EH (cell line): ENCODE measurements around the gene ZNF575.
"Not testable (repeated sequence)": the region's sequence is repeated elsewhere in the genome, so short reads cannot be mapped to it uniquely, and the experiment has no call there.

Experiments
- DNase-seq: peaks from one replicate; pipeline ENCODE4 v3.0.0-alpha.2; 2015; ENCODE audit warnings: low read depth

Gene ZNF575

GRCh38 chr19:43544077-43544476 lies 11.1 kb downstream of the ZNF575 start:
- no peak for DNase-seq

DNA sequence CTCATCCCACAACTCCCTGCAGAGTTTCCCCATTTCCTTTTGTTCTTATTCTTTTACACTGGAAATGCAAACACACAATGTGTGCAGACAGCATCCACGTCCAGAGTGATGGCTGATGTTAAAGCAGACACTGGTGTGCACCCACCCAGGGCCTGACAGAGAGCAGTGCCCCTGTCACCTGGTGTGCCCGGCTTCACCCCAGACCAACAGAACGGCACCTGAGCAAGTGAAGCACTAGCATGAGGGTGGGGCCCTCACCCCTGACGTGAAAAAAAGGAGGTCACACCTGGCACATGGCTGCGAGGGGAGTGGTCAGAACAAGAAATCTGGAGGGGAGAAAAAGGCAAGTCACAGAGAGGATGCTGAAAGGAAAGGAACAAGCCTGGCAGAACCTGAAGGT lies 12.3 kb downstream of the ZNF575 start:
- DNase-seq: no peak

DNA sequence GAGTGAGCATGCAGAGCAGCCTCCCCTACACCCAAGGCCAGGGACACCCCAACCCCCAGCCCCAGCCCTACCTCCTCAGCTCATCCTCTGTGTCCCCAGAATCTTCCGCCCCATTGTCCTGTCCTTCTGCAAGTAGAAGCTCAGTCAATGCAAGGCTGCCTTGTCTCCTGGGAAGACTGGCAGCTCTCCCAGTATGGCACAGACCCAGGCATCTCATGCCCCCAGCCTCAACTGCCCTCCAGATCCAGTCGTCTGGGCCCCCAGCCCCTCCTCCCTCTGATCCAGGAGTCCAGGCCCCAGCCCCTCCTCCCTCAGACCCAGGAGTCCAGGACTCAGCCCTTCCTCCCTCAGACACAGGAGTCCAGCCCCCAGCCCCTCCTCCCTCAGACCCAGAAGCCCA lies 13.0 kb downstream of the ZNF575 start:
- DNase-seq: no peak

DNA sequence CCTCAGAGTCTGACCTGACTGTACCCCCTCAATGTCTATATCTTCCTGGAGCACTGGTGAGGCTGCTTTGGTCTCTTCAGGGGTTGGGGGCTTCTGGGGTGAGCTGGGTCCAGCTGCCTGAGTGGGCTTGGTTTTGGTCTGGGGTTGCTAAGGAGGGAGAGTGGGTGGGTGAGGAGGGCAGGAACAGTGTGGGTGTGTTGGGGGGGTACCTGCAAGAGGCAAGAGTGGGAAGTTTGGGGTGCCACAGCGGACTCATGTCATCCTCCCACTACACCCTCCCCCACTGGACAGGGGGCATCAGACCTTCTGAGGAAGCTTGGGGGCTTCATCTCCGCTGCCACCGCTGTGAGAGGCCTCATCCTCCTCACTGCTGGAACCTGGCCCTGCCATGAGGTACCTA lies 13.6 kb downstream of the ZNF575 start:
- no peak for DNase-seq

GRCh38 chr19:43547926-43548325 lies 14.9 kb downstream of the ZNF575 start:
- not testable (repeated sequence) for DNase-seq

DNA sequence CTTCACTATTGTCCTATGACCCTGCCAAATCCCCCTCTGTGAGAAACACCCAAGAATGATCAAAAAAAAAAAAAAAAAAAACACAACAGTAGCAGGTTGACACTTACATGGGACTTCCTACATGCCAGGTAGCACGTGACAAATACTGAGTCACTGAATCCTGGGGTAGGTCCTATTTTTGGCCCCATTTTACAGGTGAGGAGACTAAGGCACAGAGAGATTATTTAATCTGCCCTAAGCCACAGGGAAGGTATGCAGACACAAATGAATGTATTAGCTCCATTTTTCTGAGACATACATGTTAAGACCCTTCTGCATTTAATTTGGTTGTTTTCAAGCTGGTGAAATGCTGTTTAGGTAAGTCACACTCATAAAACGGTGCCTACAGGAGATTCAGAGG lies 15.7 kb downstream of the ZNF575 start:
- DNase-seq: no peak

- DNase-seq: no peak
Measured at GRCh38 chr19:43551399-43552197, 18.6 kb downstream of the ZNF575 start.

DNA sequence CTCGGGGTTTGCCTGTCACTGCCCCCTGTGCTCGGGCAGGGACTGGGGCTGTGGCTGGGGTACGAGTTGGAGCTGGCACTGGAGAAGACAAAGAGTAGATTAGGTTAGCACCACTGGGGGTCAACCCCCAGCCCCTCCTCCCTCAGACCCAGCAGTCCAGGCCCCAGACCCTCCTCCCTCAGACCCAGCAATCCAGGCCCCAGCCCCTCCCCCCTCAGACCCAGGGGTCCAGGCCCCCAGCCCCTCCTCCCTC lies 19.1 kb downstream of the ZNF575 start:
- no peak for DNase-seq

- DNase-seq: no peak
Measured at GRCh38 chr19:43552616-43553015, 19.6 kb downstream of the ZNF575 start.

- no peak for DNase-seq
Measured at GRCh38 chr19:43553656-43554055, 20.7 kb downstream of the ZNF575 start.

DNA sequence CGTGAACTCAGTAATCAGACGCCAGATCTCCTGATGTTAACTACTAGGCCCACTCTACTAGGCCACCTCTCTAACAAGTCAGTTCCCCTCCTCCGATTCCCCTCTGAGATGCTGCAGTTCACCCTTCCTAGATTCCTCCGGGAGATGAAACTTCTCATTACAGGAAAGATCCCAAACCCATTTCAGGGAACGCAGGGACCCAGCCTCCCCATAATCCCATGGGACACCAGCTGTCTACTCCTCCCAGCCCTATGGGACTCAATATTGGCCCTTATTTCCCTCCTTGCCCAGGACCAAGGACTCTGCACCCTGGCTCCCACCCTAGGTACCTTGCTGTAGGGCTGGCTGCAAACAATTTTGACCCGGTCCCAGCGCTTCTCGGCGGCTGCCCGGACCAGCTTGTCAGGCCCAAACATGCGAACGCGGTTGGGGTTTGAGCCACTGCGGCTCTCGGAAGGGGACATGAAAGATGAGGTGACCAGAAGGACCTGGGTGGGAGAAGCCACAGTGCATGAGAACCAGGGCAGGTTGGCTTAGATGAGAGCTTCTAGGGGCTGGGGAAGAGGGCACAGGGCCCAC lies 21.4 kb downstream of the ZNF575 start:
- no peak for DNase-seq

- peak; percentile 73 for DNase-seq
Measured at GRCh38 chr19:43555185-43555770, 22.3 kb downstream of the ZNF575 start.

- peak; percentile 32 for DNase-seq
Measured at GRCh38 chr19:43560687-43561086, 27.7 kb downstream of the ZNF575 start.

DNA sequence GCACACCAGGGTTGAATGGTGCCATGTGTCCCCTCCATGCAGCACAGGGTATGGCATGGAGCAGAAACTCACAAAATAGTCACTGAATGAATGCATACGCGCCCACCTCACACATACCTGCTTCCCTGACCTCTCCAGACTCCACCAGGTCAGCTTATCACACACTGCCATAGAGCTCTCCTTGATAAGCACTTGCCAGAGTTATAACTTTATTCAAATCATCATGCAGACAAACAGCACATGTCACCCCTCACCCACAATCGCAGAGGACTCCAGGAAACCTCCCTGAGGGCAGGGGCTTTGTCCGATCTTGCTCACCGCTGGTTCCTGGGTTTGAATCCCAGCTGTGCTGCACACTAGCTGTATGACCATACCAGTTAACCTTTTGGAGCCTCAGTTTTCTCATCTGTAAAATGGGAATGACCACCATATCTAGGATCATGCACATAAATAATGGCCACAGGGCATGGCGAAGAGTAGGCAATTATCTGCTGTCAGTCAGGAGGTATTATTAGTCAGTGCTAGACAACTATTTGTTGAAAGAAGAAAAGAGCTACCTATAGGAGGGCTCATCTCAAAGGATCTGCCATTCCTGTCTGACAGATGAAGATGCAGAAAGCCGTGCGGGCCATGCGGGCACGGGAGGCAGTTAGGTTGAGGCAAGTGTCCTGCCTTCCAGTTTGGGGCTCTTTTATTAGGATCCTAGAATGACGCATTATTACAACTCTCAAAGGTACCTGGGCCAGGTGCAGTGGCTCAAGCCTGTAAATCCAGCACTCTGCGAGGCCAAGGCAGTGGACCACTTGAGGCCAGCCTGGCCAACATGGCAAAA lies 28.4 kb downstream of the ZNF575 start:
- DNase-seq: no peak

DNA sequence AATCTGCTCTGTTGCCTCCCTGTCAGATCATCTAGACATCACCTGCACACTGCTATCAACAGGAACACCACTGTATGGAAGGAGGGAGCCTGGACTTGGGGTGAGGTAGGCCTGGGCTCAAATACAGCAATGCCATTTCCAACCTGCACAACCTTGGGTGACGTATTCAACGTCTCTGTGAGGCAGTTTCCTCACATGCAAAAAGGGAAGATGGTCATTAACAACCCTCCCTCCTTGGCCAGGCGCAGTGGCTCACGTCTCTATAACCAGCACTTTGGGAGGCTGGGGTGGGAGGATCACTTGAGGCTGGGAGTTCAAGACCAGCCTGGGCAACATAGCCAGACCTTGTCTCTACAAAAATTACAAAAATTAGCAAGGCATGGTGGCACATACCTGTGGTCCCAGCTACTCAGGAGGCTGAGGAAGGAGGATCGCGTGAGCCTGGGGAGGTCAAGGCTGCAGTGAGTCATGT lies 29.3 kb downstream of the ZNF575 start:
- no peak for DNase-seq

DNA sequence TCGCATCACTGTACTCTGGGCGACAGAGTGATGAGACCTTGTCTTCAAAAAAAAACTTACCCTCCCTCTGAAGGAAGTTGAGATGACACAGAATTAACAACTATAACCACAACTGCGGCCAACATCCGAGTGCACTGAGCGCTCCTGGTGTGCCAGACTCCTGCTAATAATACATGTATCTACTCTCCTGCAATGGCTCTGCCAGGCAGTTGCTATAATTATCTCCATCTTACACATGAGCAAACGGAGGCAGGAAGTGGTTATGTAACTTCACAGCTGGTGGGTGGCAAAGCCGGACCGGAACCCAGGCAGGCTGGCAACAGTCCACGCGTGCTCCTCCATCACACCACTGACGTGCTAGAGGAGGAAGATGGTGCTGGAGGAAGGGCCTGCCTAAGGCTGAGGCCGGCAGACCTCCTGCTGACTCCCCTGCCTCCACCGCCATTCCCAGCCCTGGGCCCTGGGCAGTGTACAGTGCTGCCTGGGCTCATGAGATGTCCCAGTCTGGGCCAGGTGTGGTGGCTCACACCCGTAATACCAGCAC lies 29.8 kb downstream of the ZNF575 start:
- peak; percentile 94 for DNase-seq

DNA sequence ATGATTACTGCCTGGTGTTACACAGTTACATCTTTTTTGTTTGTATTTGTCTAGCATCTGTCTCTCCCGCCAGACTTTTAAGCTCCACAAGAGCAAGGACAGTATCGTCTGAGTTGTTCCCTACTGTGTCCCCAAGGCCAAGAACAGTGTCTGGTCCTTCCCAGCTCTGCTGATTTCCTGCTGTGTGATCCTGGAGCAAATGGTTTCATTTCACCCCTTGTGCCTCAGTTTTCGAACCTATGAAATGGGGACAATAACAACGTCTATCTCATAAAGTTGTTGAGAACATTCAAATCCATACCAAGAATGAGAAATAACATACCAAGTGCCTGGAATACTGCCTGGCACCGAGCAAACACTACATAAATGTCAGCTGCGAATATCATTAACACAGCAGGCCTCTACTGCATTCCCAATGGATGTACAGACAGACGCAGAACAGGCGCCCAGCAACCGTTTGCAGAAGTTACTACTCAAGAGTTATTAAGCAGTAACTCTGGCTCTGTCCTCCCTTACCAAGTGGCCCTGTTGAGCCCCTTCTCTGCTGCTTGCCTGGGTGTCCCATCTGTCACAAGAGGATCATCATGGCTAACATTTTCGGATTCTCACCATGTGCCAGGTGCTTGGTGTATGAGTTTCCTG lies 30.9 kb downstream of the ZNF575 start:
- no peak for DNase-seq

- DNase-seq: no peak
Measured at GRCh38 chr19:43564800-43565199, 31.8 kb downstream of the ZNF575 start.

GRCh38 chr19:43569657-43570056 lies 36.7 kb downstream of the ZNF575 start:
- no peak for DNase-seq

DNA sequence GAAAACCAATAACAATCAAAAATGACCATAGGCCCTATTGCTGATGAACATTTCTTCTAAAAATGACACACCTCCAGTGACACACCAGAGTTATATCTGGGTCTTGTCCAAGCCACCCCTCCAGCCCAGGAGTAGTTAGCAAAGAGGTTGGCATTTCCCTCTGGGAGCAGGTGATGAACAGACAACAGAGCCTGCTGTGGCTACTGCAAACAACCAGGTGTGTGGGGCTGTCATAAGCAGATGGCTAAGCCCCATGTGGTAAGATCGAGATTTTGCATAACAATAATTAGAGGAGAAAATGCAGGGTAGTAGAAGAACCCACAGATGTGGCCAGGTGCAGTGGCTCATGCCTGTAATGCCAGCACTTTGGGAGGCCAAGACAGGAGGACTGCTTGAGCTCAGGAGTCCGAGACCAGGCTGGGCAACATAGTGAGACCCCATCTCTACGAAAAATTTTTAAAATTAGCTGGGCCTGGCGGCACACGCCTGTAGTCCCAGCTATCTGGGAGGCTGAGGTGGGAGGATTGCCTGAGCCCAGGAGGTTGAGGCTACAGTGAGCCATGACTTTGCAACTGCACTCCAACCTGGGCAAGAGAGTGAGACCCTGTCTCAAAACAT lies 37.3 kb downstream of the ZNF575 start:
- DNase-seq: no peak

DNA sequence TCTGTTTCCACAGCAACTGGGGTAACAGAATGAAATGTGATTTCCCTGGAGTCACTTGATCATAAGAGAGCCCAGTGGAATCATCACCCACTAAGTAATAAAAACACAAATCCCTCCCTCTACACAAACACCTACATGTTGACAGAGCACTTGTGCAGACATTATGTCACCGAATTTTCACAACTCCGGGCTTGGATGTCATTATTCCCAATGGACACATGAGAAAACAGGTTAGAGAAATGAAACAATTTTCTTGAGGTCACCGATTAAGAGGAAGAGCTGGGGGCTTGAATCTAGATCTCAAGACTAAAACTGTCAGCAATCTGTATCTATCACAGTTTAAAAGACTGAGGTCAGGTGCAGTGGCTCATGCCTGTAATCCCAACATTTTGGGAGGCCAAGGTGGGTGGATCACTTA lies 39.2 kb downstream of the ZNF575 start:
- DNase-seq: no peak
